SK-N-SH (cell line): ENCODE results near the gene SELENOV. TPM values are rescaled to one million over a fixed set of nuclear protein-coding genes. Genes with fewer than 3 reads are reported as not detected.

ENCODE experiments used
- CTCF ChIA-PET: fragments of 300-600, 350-600 bp; formaldehyde crosslinking; extraction: SDS; loops from one replicate; lab custom pipeline; 2021; lab: Yijun Ruan, JAX
- POLR2A ChIA-PET: fragments of 350-600 bp; sonication (Branson Sonifier 250); formaldehyde crosslinking; extraction: SDS; loops from one replicate; lab custom pipeline; 2020; ENCODE audit warnings: antibody characterized with exemption, inconsistent platforms; lab: Yijun Ruan, JAX
- DNase-seq: peaks from one replicate; pipeline ENCODE4 v3.0.0; 2012
- H2AFZ ChIP-seq: fragments of 200-600 bp; sonication (generic); 2 replicates; pipeline ENCODE4 v1.8.1; 2016; ENCODE audit warnings: antibody characterized with exemption, mild to moderate bottlenecking, low read depth
- H3F3A ChIP-seq: fragments of 200-600 bp; sonication (generic); replicated peaks from 2 replicates; pipeline ENCODE3; 2016; ENCODE audit warnings: antibody characterized with exemption, mild to moderate bottlenecking; ENCODE audit not compliant: insufficient read depth
- H3K27ac ChIP-seq, 2 experiments: fragments of 200-500 bp in 1 of 2; fragments of 200-600 bp in 1 of 2; sonication (Bioruptor generic) in 1 of 2; sonication (generic), shearing (Covaris generic) in 1 of 2; 2 replicates each; pipeline versions ENCODE4 v1.5.1 to v1.6.1; 2014 to 2016; ENCODE audit warnings: low read depth in 2 of 2, inconsistent platforms in 1 of 2, low read length in 1 of 2, mild to moderate bottlenecking in 1 of 2, mixed read lengths in 1 of 2
- H3K27me3 ChIP-seq: fragments of 200-600 bp; sonication (generic), shearing (Covaris generic); 2 replicates; pipeline ENCODE4 v1.6.1; 2016; ENCODE audit warnings: mixed run types; ENCODE audit not compliant: insufficient read depth
- H3K36me3 ChIP-seq, 2 experiments: fragments of 200-500 bp in 1 of 2; fragments of 200-600 bp in 1 of 2; sonication (Bioruptor generic) in 1 of 2; sonication (generic) in 1 of 2; replicated peaks in 1 of 2; 2 replicates each; pipeline versions ENCODE3 to v1.5.1; 2014 to 2016; ENCODE audit warnings: low read length in 1 of 2, mild to moderate bottlenecking in 1 of 2; ENCODE audit not compliant: insufficient read depth in 2 of 2, control insufficient read depth in 1 of 2
- H3K4me1 ChIP-seq, 2 experiments: fragments of 200-500 bp in 1 of 2; fragments of 200-600 bp in 1 of 2; sonication (Bioruptor generic) in 1 of 2; sonication (generic), shearing (Covaris generic) in 1 of 2; 2 replicates each; pipeline versions ENCODE4 v1.5.1 to v1.6.1; 2014 to 2016; ENCODE audit warnings: low read depth in 1 of 2, low read length in 1 of 2, mixed run types in 1 of 2; ENCODE audit not compliant: insufficient read depth in 2 of 2, control insufficient read depth in 1 of 2
- H3K4me2 ChIP-seq: fragments of 200-600 bp; sonication (generic), shearing (Covaris generic); 2 replicates; pipeline ENCODE4 v1.6.1; 2017; ENCODE audit warnings: mixed run types
- H3K4me3 ChIP-seq, 2 experiments: fragments of 200-500 bp in 1 of 2; fragments of 200-600 bp in 1 of 2; sonication (Bioruptor generic) in 1 of 2; sonication (generic), shearing (Covaris generic) in 1 of 2; 2 replicates each; pipeline versions ENCODE4 v1.5.1 to v1.8.1; 2014 to 2016; ENCODE audit warnings: low read depth in 2 of 2, inconsistent platforms in 1 of 2, low read length in 1 of 2, mild to moderate bottlenecking in 1 of 2, mixed read lengths in 1 of 2, moderate library complexity in 1 of 2
- H3K79me2 ChIP-seq: fragments of 200-600 bp; sonication (generic); 2 replicates; pipeline ENCODE4 v1.8.1; 2017; ENCODE audit warnings: mild to moderate bottlenecking; ENCODE audit not compliant: insufficient read depth
- H3K9ac ChIP-seq: fragments of 200-600 bp; sonication (generic); 2 replicates; pipeline ENCODE4 v1.6.1; 2017; ENCODE audit warnings: mixed run types
- H3K9me2 ChIP-seq: fragments of 200-600 bp; sonication (generic); 2 replicates; pipeline ENCODE4 v1.6.1; 2017; ENCODE audit warnings: mixed run types
- H3K9me3 ChIP-seq: fragments of 200-600 bp; sonication (generic); 2 replicates; pipeline ENCODE4 v1.6.1; 2017; ENCODE audit warnings: mixed run types, mild to moderate bottlenecking, moderate library complexity
- H4K20me1 ChIP-seq: fragments of 200-600 bp; sonication (generic); 2 replicates; pipeline ENCODE4 v1.6.1; 2017; ENCODE audit warnings: mild to moderate bottlenecking, mixed run types; ENCODE audit not compliant: insufficient read depth
- CHD2 ChIP-seq: fragments of 150-350 bp; IDR thresholded peaks from 2 replicates; pipeline ENCODE4 v1.6.1; 2018; ENCODE audit warnings: low read length; ENCODE audit not compliant: partially characterized antibody
- ELF1 ChIP-seq: IDR thresholded peaks from 2 replicates; pipeline ENCODE4 v1.4.0; 2012
- EP300 ChIP-seq, 2 experiments: IDR thresholded peaks; 2 replicates each; pipeline versions ENCODE4 v1.4.0 to v1.6.1; 2012; ENCODE audit warnings: borderline replicate concordance in 1 of 2, low read depth in 1 of 2, low read length in 1 of 2
- EZH2phosphoT487 ChIP-seq: fragments of 200-600 bp; sonication (generic); IDR thresholded peaks from 2 replicates; pipeline ENCODE4 v1.6.1; 2017; ENCODE audit warnings: low read depth, mixed run types, mild to moderate bottlenecking, antibody characterized with exemption, moderate library complexity, borderline replicate concordance
- FOSL2 ChIP-seq: IDR thresholded peaks from 2 replicates; pipeline ENCODE4 v1.4.0; 2012; ENCODE audit warnings: low read depth, mild to moderate bottlenecking, moderate library complexity, borderline replicate concordance
- FOXJ3 ChIP-seq: sonication (generic); formaldehyde crosslinking; IDR thresholded peaks from 2 replicates; pipeline ENCODE4 v1.5.1; 2020; ENCODE audit warnings: mild to moderate bottlenecking, missing genetic modification reagents
- FOXM1 ChIP-seq: IDR thresholded peaks from 2 replicates; pipeline ENCODE4 v1.4.0; 2012; ENCODE audit warnings: low read depth, mild to moderate bottlenecking
- GABPA ChIP-seq: IDR thresholded peaks from 2 replicates; pipeline ENCODE4 v1.4.0; 2012; ENCODE audit warnings: low read depth, mild to moderate bottlenecking
- GATA2 ChIP-seq: sonication (generic); formaldehyde crosslinking; IDR thresholded peaks from 2 replicates; pipeline ENCODE4 v1.5.0; 2020; ENCODE audit warnings: mild to moderate bottlenecking, missing genetic modification reagents
- JUND ChIP-seq: IDR thresholded peaks from 2 replicates; pipeline ENCODE4 v1.4.0; 2012
- MXI1 ChIP-seq: IDR thresholded peaks from 2 replicates; pipeline ENCODE4 v1.6.1; 2012; ENCODE audit warnings: mild to moderate bottlenecking, low read depth, low read length, improper control_type of control experiment
- POLR2AphosphoS5 ChIP-seq: IDR thresholded peaks from 2 replicates; pipeline ENCODE4 v1.6.1; 2012; ENCODE audit warnings: low read depth, low read length
- RAD21 ChIP-seq: IDR thresholded peaks from 2 replicates; pipeline ENCODE4 v1.6.1; 2012; ENCODE audit warnings: mild to moderate bottlenecking, low read length
- RFX5 ChIP-seq: IDR thresholded peaks from 2 replicates; pipeline ENCODE4 v1.6.1; 2012; ENCODE audit warnings: mild to moderate bottlenecking, improper control_type of control experiment, low read length
- RXRA ChIP-seq: IDR thresholded peaks from 2 replicates; pipeline ENCODE4 v1.4.0; 2012; ENCODE audit warnings: low read depth, mild to moderate bottlenecking, borderline replicate concordance
- SMC3 ChIP-seq: IDR thresholded peaks from 2 replicates; pipeline ENCODE4 v1.6.1; 2012; ENCODE audit warnings: low read depth, low read length, improper control_type of control experiment
- TCF12 ChIP-seq: IDR thresholded peaks from 2 replicates; pipeline ENCODE4 v1.4.0; 2012
- TEAD4 ChIP-seq: IDR thresholded peaks from 2 replicates; pipeline ENCODE4 v1.4.0; 2012; ENCODE audit warnings: mild to moderate bottlenecking, borderline replicate concordance; ENCODE audit not compliant: insufficient read depth
- ZBTB33 ChIP-seq: IDR thresholded peaks from 2 replicates; pipeline ENCODE4 v1.4.0; 2012; ENCODE audit warnings: low read depth, borderline replicate concordance
- whole genome bisulfite sequencing: methylation state at CpG from one replicate; pipeline ENCODE4 v1.1.6; 2017; ENCODE audit warnings: low lambda C conversion rate; 5-methylcytosine and 5-hydroxymethylcytosine counted together
- polyA plus RNA-seq, 3 experiments: library from polyadenylated mRNA; depleted of rRNA; stranded (reverse); fragments of >200 nt; gene quantifications; 2 replicates each; pipeline ENCODE4 v1.2.3, GENCODE V29; 2012
- TF ChIP-seq, protein P1 (sequence below): fragments of 200-600 bp; sonication (generic); IDR thresholded peaks from 2 replicates; pipeline ENCODE4 v1.6.1; 2017; ENCODE audit warnings: antibody characterized with exemption, mild to moderate bottlenecking, moderate library complexity
- TF ChIP-seq, protein P2 (sequence below): fragments of 150-350 bp; IDR thresholded peaks from 2 replicates; pipeline ENCODE4 v1.6.1; 2017; ENCODE audit warnings: antibody characterized with exemption, low read length, low read depth, borderline replicate concordance
- TF ChIP-seq, protein P3 (sequence below): IDR thresholded peaks from 2 replicates; pipeline ENCODE4 v1.4.0; 2012; ENCODE audit warnings: low read depth

The SELENOV gene
- polyA plus RNA-seq, 1 of the 3 experiments (the other 2 are of a cell fraction), result 0.08 TPM

GRCh38 chr19:39533003-39533512, 18.1 kb downstream of the SELENOV start:
- POLR2A ChIA-PET, result interaction anchor here (0.7 to 1.2 kb wide), 2 partner anchors 92 to 97 kb away, joined by 3 to 5 read pairs; partner anchors contain the start of gene RPS16
- H3K27ac ChIP-seq, result no peak overlapping the region
- no peak overlapping the region for H3K4me2 ChIP-seq
- no peak for DNase-seq
- no peaks in the 10 kb centered on the region for H3K9me3 ChIP-seq
- no peaks in the 10 kb centered on the region; the same call in 1 of the 2 replicates for H4K20me1 ChIP-seq
- TF ChIP-seq MXI1, result no peak
- no peak for TF ChIP-seq ELF1
- no peak for TF ChIP-seq GATA2
- TF ChIP-seq, protein P1, sequence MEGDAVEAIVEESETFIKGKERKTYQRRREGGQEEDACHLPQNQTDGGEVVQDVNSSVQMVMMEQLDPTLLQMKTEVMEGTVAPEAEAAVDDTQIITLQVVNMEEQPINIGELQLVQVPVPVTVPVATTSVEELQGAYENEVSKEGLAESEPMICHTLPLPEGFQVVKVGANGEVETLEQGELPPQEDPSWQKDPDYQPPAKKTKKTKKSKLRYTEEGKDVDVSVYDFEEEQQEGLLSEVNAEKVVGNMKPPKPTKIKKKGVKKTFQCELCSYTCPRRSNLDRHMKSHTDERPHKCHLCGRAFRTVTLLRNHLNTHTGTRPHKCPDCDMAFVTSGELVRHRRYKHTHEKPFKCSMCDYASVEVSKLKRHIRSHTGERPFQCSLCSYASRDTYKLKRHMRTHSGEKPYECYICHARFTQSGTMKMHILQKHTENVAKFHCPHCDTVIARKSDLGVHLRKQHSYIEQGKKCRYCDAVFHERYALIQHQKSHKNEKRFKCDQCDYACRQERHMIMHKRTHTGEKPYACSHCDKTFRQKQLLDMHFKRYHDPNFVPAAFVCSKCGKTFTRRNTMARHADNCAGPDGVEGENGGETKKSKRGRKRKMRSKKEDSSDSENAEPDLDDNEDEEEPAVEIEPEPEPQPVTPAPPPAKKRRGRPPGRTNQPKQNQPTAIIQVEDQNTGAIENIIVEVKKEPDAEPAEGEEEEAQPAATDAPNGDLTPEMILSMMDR, result no peak
- no peak for TF ChIP-seq RFX5
- TF ChIP-seq, protein P2, sequence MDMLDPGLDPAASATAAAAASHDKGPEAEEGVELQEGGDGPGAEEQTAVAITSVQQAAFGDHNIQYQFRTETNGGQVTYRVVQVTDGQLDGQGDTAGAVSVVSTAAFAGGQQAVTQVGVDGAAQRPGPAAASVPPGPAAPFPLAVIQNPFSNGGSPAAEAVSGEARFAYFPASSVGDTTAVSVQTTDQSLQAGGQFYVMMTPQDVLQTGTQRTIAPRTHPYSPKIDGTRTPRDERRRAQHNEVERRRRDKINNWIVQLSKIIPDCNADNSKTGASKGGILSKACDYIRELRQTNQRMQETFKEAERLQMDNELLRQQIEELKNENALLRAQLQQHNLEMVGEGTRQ, result no peak
- TF ChIP-seq POLR2AphosphoS5, result no peak
- no peak for TF ChIP-seq SMC3
- TF ChIP-seq FOXJ3 (CRISPR knock-in tag), result no peak
- TF ChIP-seq EP300 (IDR thresholded peaks at IDR 0.05; ENCODE audit: borderline replicate concordance in 1 of 2, low read depth in 1 of 2, low read length in 1 of 2), result no peak
- TF ChIP-seq TEAD4, result no peak
- TF ChIP-seq EZH2phosphoT487, result no peak
- TF ChIP-seq, all 33 proteins: peak for 0
- CTCF ChIA-PET, result interaction anchor here (0.6 to 6.5 kb wide), 37 partner anchors 9 to 136 kb away, joined by 3 to 96 read pairs (median 8); partner anchors contain the start of genes DLL3, PLEKHG2, RPS16 and SELENOV
- Histone ChIP-seq H3K36me3 (peaks cover 0 to 6% of the 10 kb centered on the region in 2 experiments), H3K79me2 (peaks cover 50% of the 10 kb centered on the region), H3K9ac (no peak overlapping the region), H3K9me2 (no peaks in the 10 kb centered on the region), H2AFZ (no peak overlapping the region), H3K4me1 (no peaks in the 10 kb centered on the region; a peak in 2 of 4 replicates), H3K27me3 (no peaks in the 10 kb centered on the region), H3K4me3 (peak overlapping the region; percentile 76 to 83; a peak in 2 of 4 replicates), H3F3A (no peaks in the 10 kb centered on the region)
- 29% methylated on average over 12 of the region's 12 CpGs for WGBS

DNA sequence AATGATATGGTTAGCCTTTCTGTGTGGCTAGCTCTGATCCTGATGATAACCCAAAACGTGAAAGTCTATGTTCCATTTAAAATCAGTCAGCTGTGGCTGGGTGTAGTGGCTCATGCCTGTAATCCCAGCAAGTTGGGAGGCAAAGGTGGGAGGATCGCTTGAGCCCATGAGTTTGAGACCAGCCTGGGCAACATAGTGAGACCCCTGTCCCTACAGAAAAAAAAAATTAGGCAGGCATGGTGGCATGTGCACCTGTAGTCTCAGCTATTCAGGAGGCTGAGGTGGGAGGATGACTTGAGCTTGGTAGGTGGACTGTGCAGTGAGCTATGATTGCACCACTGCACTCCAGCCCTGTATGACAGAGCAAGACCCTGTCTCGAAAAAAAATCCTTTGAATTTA, 18.9 kb downstream of the SELENOV start:
- no peaks in the 10 kb centered on the region for H3F3A ChIP-seq
- WGBS, result 44% methylated on average over 3 of the region's 3 CpGs
- TF ChIP-seq, protein P3, sequence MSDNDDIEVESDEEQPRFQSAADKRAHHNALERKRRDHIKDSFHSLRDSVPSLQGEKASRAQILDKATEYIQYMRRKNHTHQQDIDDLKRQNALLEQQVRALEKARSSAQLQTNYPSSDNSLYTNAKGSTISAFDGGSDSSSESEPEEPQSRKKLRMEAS, result no peak
- no peak for TF ChIP-seq ZBTB33
- TF ChIP-seq RXRA, result no peak
- no peak for TF ChIP-seq EZH2phosphoT487
- no peak for TF ChIP-seq FOXM1
- TF ChIP-seq GABPA, result no peak
- no peak for TF ChIP-seq EP300 (IDR thresholded peaks at IDR 0.05; ENCODE audit: borderline replicate concordance in 1 of 2, low read depth in 1 of 2, low read length in 1 of 2)
- TF ChIP-seq CHD2, result no peak
- TF ChIP-seq FOSL2, result no peak
- TF ChIP-seq RAD21, result no peak
- no peak for TF ChIP-seq SMC3
- TF ChIP-seq JUND, result no peak
- TF ChIP-seq FOXJ3 (CRISPR knock-in tag), result no peak
- no peak for TF ChIP-seq GATA2
- TF ChIP-seq TCF12, result no peak
- TF ChIP-seq, all 33 proteins: peak for 0
- no peak overlapping the region for H2AFZ ChIP-seq
- no peak overlapping the region for H3K27ac ChIP-seq
- H3K27me3 ChIP-seq, result no peaks in the 10 kb centered on the region
- no peak overlapping the region for H3K9ac ChIP-seq
- H3K4me3 ChIP-seq, result no peak overlapping the region
- H3K9me2 ChIP-seq, result no peaks in the 10 kb centered on the region
- ChIA-PET POLR2A (interaction anchor here (1.7 kb wide), 1 partner anchor 98 kb away, joined by 12 read pairs; the partner anchor contains the start of gene RPS16), CTCF (interaction anchor here (1.0 to 6.5 kb wide), 19 partner anchors 11 to 136 kb away, joined by 3 to 96 read pairs (median 14); partner anchors contain the start of genes DLL3, SELENOV, SUPT5H and TIMM50)
- peaks cover 0 to 6% of the 10 kb centered on the region in 2 experiments for H3K36me3 ChIP-seq
- no peak for DNase-seq
- H3K9me3 ChIP-seq, result no peaks in the 10 kb centered on the region
- H3K4me2 ChIP-seq, result no peak overlapping the region
- H4K20me1 ChIP-seq, result peaks cover 3% of the 10 kb centered on the region; the same call in 1 of the 2 replicates
- H3K4me1 ChIP-seq, result peaks cover under 1 to 7% of the 10 kb centered on the region in 2 experiments; a peak in 3 of 4 replicates
- H3K79me2 ChIP-seq, result peaks cover 56% of the 10 kb centered on the region
